GM12878 (cell line): Measurements from ENCODE around the gene CENPP. TPM values are rescaled to one million over a fixed set of nuclear protein-coding genes. Genes with fewer than 3 reads are reported as not detected.

Source experiments
- ATAC-seq: fragments of 200-7000 bp; cut with Tn5 transposase; 3 replicates; pipeline ENCODE4 v1.9.1; 2020; ENCODE audit warnings: mild to moderate bottlenecking, moderate library complexity
- BruUV-seq: library from RNA; stranded (reverse); fragments of 400-500 nt; replicated peaks from 2 replicates; lab custom pipeline; 2021; lab: Mats Ljungman, UMichigan
- CTCF ChIA-PET: fragments of 300-600 bp; sonication (Branson Sonifier 250); formaldehyde crosslinking; extraction: SDS; loops from one replicate; lab custom pipeline; 2021; ENCODE audit warnings: inconsistent platforms; lab: Yijun Ruan, JAX
- POLR2A ChIA-PET: fragments of 350-600 bp; formaldehyde crosslinking; extraction: SDS; loops from one replicate; lab custom pipeline; 2021; ENCODE audit warnings: inconsistent platforms; lab: Charles Lee
- RAD21 ChIA-PET: fragments of 300-600 bp; sonication (Branson Sonifier 250); formaldehyde crosslinking; loops from one replicate; lab custom pipeline; 2023; ENCODE audit warnings: antibody characterized with exemption; ENCODE audit not compliant: unreplicated experiment; lab: Charles Lee
- SMC1A ChIA-PET: fragments of 300-600 bp; sonication (Branson Sonifier 250); formaldehyde crosslinking; loops from one replicate; lab custom pipeline; 2023; ENCODE audit not compliant: unreplicated experiment, uncharacterized antibody; lab: Charles Lee
- DNase-seq: peaks from one replicate; pipeline ENCODE4 v3.0.0-alpha.2; 2011; ENCODE audit warnings: low read depth, low spot score
- FAIRE-seq: peaks from 3 replicates; lab custom pipeline; 2011; peaks lifted over from hg19 to GRCh38; lab: Jason Lieb, UNC
- H2AFZ ChIP-seq: 2 replicates; pipeline ENCODE4 v1.6.0; 2011; ENCODE audit warnings: low read depth, low read length, control low read depth; ENCODE audit not compliant: control insufficient read depth
- H3K27ac ChIP-seq: 2 replicates; pipeline ENCODE4 v1.5.1; 2011; ENCODE audit warnings: control low read depth; ENCODE audit not compliant: control insufficient read depth, insufficient read depth
- H3K27me3 ChIP-seq, 2 experiments: replicated peaks in 1 of 2; 2 replicates each; pipeline versions ENCODE4 v1.6.0 to v1.6.1; 2011; ENCODE audit warnings: low read length in 1 of 2; ENCODE audit not compliant: control insufficient read depth in 2 of 2, insufficient read depth in 2 of 2
- H3K36me3 ChIP-seq, 2 experiments: 2 replicates each; pipeline ENCODE4 v1.5.1; 2011; ENCODE audit warnings: low read length in 1 of 2; ENCODE audit not compliant: control insufficient read depth in 2 of 2, insufficient read depth in 2 of 2
- H3K4me1 ChIP-seq: 2 replicates; pipeline ENCODE4 v1.6.1; 2011; ENCODE audit warnings: mild to moderate bottlenecking, low read length, moderate library complexity, mixed read lengths; ENCODE audit not compliant: control insufficient read depth, insufficient read depth
- H3K4me2 ChIP-seq: 2 replicates; pipeline ENCODE4 v1.6.0; 2011; ENCODE audit warnings: control low read depth; ENCODE audit not compliant: control insufficient read depth, insufficient read depth
- H3K4me3 ChIP-seq: fragments of 200-600 bp; sonication (generic); 2 replicates; pipeline ENCODE4 v1.5.1; 2016
- H3K79me2 ChIP-seq: 2 replicates; pipeline ENCODE4 v1.6.0; 2011; ENCODE audit warnings: low read length; ENCODE audit not compliant: control insufficient read depth, insufficient read depth
- H3K9ac ChIP-seq: 2 replicates; pipeline ENCODE4 v1.8.0; 2011; ENCODE audit warnings: low read length, control low read depth, mixed read lengths; ENCODE audit not compliant: control insufficient read depth, insufficient read depth
- H3K9me3 ChIP-seq: replicated peaks from 3 replicates; pipeline ENCODE4 v1.5.1; 2011; ENCODE audit warnings: mild to moderate bottlenecking, low read length; ENCODE audit not compliant: control insufficient read depth, insufficient read depth
- H4K20me1 ChIP-seq: 2 replicates; pipeline ENCODE4 v1.6.0; 2011; ENCODE audit not compliant: control insufficient read depth, insufficient read depth
- BCL11A ChIP-seq: IDR thresholded peaks from 2 replicates; pipeline ENCODE4 v1.6.1; 2011; ENCODE audit warnings: low read depth, low read length
- DPF2 ChIP-seq: fragments of 450-650 bp; IDR thresholded peaks from 2 replicates; pipeline ENCODE4 v1.6.1; 2017; ENCODE audit warnings: mild to moderate bottlenecking
- EP300 ChIP-seq, 2 experiments: fragments of 150-350 bp in 1 of 2; IDR thresholded peaks; 2 replicates each; pipeline ENCODE4 v1.6.1; 2011 to 2012; ENCODE audit warnings: low read depth in 2 of 2, low read length in 2 of 2, borderline replicate concordance in 1 of 2, improper control_type of control experiment in 1 of 2, inconsistent platforms in 1 of 2; ENCODE audit not compliant: control insufficient read depth in 1 of 2
- EZH2 ChIP-seq: IDR thresholded peaks from 2 replicates; pipeline ENCODE4 v1.6.1; 2012; ENCODE audit warnings: low read depth, mild to moderate bottlenecking, control low read depth, inconsistent platforms, low read length, borderline replicate concordance; ENCODE audit not compliant: control insufficient read depth
- IRF4 ChIP-seq: IDR thresholded peaks from 2 replicates; pipeline ENCODE4 v1.6.1; 2011; ENCODE audit warnings: low read depth, low read length
- LARP7 ChIP-seq: fragments of 450-650 bp; IDR thresholded peaks from 2 replicates; pipeline ENCODE4 v1.6.1; 2017; ENCODE audit warnings: mild to moderate bottlenecking
- NFIC ChIP-seq: IDR thresholded peaks from 2 replicates; pipeline ENCODE4 v1.6.1; 2012; ENCODE audit warnings: low read depth, mild to moderate bottlenecking, inconsistent platforms, low read length, moderate library complexity
- NR2F1 ChIP-seq: fragments of 450-650 bp; conservative IDR thresholded peaks from 2 replicates; pipeline ENCODE4 v1.6.1; 2017; ENCODE audit warnings: mild to moderate bottlenecking
- RAD51 ChIP-seq: fragments of 450-650 bp; IDR thresholded peaks from 2 replicates; pipeline ENCODE4 v1.6.1; 2016; ENCODE audit warnings: moderate library complexity, mild to moderate bottlenecking, inconsistent platforms
- SIN3A ChIP-seq: IDR thresholded peaks from 2 replicates; pipeline ENCODE4 v1.6.1; 2012; ENCODE audit warnings: low read depth, low read length, improper control_type of control experiment
- SP1 ChIP-seq: IDR thresholded peaks from one replicate; pipeline ENCODE4 v1.6.1; 2011; ENCODE audit warnings: low read depth, low read length
- SREBF2 ChIP-seq: IDR thresholded peaks from 2 replicates; pipeline ENCODE4 v1.6.1; 2012; ENCODE audit warnings: mild to moderate bottlenecking, low read length
- SRF ChIP-seq, 2 experiments: IDR thresholded peaks; 2 replicates each; pipeline ENCODE4 v1.6.1; 2011; ENCODE audit warnings: low read depth in 2 of 2, low read length in 2 of 2, mild to moderate bottlenecking in 1 of 2, moderate library complexity in 1 of 2
- STAT1 ChIP-seq: fragments of 450-650 bp; conservative IDR thresholded peaks from 2 replicates; pipeline ENCODE4 v1.6.1; 2014; ENCODE audit warnings: antibody characterized with exemption, mild to moderate bottlenecking
- TARDBP ChIP-seq: IDR thresholded peaks from 2 replicates; pipeline ENCODE4 v1.6.1; 2016; ENCODE audit warnings: borderline replicate concordance
- ZSCAN29 ChIP-seq: fragments of 450-650 bp; IDR thresholded peaks from 2 replicates; pipeline ENCODE4 v1.6.1; 2017; ENCODE audit warnings: mild to moderate bottlenecking, moderate library complexity
- WGBS: methylation state at CpG from one replicate; pipeline ENCODE4 v1.1.6; 2016; ENCODE audit warnings: low lambda C conversion rate; ENCODE audit not compliant: insufficient replicate concordance, insufficient coverage; ENCODE audit errors: missing lambda C conversion rate; 5-methylcytosine and 5-hydroxymethylcytosine counted together
- in situ Hi-C: fragments of 300-500 bp; cut with MboI; formaldehyde crosslinking; loops from 9 replicates; pipeline ENCODE4 v1.14.3; 2018; ENCODE audit warnings: mixed read lengths
- intact Hi-C: fragments of 100-400 bp; cut with micrococcal nuclease; formaldehyde crosslinking; loops from one replicate; pipeline ENCODE4 v1.14.2; 2022; ENCODE audit not compliant: unreplicated experiment
- polyA plus RNA-seq, 11 experiments: library from polyadenylated mRNA; depleted of rRNA in 4 of 11; unstranded in 6 of 11; stranded (reverse) in 5 of 11; fragments of >200 nt; fragmentation: Nextera tagmentation in 4 of 11; fragmentation: Illumina TruSeq in 1 of 11; extraction: Ambion mirVana in 4 of 11; extraction: Trizol in 1 of 11; gene quantifications; 1 replicate in 1 of 11; 2 replicates in 10 of 11; pipeline versions ENCODE4 v1.2.1 to v1.2.3, GENCODE V29; 2011 to 2016; ENCODE audit warnings: inconsistent platforms in 2 of 11, missing spikeins in 2 of 11, low read depth in 1 of 11
- total RNA-seq, 4 experiments: library from RNA; depleted of rRNA in 3 of 4; stranded (reverse); fragments of >200 nt in 3 of 4; fragmentation: Illumina TruSeq in 1 of 4; extraction: Trizol in 1 of 4; gene quantifications; 2 replicates each; pipeline versions ENCODE4 v1.2.1 to v1.2.3, GENCODE V29; 2013 to 2021
- TF ChIP-seq, protein P1 (sequence below): IDR thresholded peaks from 2 replicates; pipeline ENCODE4 v1.6.1; 2012; ENCODE audit warnings: low read depth, low read length, improper control_type of control experiment
- TF ChIP-seq, protein P2 (sequence below): fragments of 450-650 bp; IDR thresholded peaks from 2 replicates; pipeline ENCODE4 v1.6.1; 2017; ENCODE audit warnings: antibody characterized with exemption, mild to moderate bottlenecking, moderate library complexity
- TF ChIP-seq, protein P3 (sequence below): IDR thresholded peaks from 2 replicates; pipeline ENCODE4 v1.6.1; 2011; ENCODE audit warnings: low read depth, mild to moderate bottlenecking, low read length, moderate library complexity, borderline replicate concordance; ENCODE audit errors: extremely low read depth
- TF ChIP-seq, protein P4 (sequence below): IDR thresholded peaks from 2 replicates; pipeline ENCODE4 v1.6.1; 2011; ENCODE audit warnings: borderline replicate concordance, low read depth, mild to moderate bottlenecking, moderate library complexity, mixed read lengths, low read length; ENCODE audit not compliant: insufficient read depth; ENCODE audit errors: extremely low read length

Gene CENPP
- total and polyA plus RNA-seq, 10 of the 15 experiments (the other 5 are each of a cell fraction or from before 2014, with no cell fraction given): 9.4 to 31.4 (median 19.8) TPM

DNA sequence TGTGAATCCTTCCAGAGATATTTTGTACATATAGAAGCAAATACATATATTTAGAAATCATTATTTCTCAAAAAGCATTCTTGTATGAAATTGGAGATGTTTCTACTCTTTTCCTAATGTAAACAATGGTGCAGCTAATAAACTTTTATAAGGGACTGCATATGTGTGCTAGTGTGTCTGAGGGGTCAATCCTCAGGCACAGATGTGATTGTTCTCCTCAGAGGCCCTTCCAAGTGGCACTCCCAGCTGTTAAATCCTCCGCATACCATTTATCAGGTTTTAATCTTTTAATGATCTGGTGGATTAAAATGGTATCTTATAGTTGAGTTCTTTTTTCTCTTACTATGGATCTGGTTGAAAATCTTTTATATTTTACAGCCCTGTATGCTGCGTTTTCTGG is 104.1 kb downstream of the CENPP start (continued):
- TF ChIP-seq, protein P1, sequence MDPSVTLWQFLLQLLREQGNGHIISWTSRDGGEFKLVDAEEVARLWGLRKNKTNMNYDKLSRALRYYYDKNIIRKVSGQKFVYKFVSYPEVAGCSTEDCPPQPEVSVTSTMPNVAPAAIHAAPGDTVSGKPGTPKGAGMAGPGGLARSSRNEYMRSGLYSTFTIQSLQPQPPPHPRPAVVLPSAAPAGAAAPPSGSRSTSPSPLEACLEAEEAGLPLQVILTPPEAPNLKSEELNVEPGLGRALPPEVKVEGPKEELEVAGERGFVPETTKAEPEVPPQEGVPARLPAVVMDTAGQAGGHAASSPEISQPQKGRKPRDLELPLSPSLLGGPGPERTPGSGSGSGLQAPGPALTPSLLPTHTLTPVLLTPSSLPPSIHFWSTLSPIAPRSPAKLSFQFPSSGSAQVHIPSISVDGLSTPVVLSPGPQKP: no peak
- TF ChIP-seq SRF (IDR thresholded peaks at IDR 0.05; ENCODE audit: low read depth in 2 of 2, low read length in 2 of 2) (no peak), STAT1 (no peak)
- TF ChIP-seq, all 136 proteins: peak for 0

DNA sequence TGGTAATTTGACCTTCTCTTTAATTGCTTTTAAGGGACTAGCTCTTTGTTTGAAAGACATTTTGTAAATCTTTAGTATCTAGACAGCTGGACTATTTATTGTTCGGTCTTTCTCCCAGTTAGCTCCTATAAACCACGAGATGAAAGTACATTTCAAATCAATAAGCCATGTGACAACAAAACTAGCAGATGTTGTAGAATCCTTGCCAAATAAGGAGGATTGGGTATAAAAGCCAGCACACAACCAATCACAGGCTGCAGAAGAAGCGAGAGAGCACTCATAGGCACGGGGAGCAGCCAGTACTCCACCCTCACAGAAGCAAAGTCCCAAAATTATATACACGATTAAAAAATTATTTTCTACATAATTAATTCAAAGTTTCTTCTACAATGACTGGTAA is 106.6 kb downstream of the CENPP start:
- no peak overlapping the region for H3K9ac ChIP-seq
- SMC1A ChIA-PET: interaction anchor here (0.7 kb wide), 1 partner anchor 16 kb away, joined by 5 read pairs; no protein-coding TSS in a partner anchor
- TF ChIP-seq IRF4 (no peak), BCL11A (no peak), EP300 (IDR thresholded peaks at IDR 0.05; ENCODE audit: borderline replicate concordance in 1 of 2, control insufficient read depth in 1 of 2, low read depth in 2 of 2, low read length in 2 of 2) (no peak), NFIC (no peak), DPF2 (no peak), RAD51 (no peak), NR2F1 (no peak), ZSCAN29 (no peak), SP1 (no peak), TARDBP (no peak), LARP7 (no peak), SREBF2 (no peak), SIN3A (no peak), EZH2 (no peak)
- TF ChIP-seq, protein P2, sequence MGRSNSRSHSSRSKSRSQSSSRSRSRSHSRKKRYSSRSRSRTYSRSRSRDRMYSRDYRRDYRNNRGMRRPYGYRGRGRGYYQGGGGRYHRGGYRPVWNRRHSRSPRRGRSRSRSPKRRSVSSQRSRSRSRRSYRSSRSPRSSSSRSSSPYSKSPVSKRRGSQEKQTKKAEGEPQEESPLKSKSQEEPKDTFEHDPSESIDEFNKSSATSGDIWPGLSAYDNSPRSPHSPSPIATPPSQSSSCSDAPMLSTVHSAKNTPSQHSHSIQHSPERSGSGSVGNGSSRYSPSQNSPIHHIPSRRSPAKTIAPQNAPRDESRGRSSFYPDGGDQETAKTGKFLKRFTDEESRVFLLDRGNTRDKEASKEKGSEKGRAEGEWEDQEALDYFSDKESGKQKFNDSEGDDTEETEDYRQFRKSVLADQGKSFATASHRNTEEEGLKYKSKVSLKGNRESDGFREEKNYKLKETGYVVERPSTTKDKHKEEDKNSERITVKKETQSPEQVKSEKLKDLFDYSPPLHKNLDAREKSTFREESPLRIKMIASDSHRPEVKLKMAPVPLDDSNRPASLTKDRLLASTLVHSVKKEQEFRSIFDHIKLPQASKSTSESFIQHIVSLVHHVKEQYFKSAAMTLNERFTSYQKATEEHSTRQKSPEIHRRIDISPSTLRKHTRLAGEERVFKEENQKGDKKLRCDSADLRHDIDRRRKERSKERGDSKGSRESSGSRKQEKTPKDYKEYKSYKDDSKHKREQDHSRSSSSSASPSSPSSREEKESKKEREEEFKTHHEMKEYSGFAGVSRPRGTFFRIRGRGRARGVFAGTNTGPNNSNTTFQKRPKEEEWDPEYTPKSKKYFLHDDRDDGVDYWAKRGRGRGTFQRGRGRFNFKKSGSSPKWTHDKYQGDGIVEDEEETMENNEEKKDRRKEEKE: no peak
- TF ChIP-seq, protein P3, sequence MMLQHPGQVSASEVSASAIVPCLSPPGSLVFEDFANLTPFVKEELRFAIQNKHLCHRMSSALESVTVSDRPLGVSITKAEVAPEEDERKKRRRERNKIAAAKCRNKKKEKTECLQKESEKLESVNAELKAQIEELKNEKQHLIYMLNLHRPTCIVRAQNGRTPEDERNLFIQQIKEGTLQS: no peak
- TF ChIP-seq, protein P4, sequence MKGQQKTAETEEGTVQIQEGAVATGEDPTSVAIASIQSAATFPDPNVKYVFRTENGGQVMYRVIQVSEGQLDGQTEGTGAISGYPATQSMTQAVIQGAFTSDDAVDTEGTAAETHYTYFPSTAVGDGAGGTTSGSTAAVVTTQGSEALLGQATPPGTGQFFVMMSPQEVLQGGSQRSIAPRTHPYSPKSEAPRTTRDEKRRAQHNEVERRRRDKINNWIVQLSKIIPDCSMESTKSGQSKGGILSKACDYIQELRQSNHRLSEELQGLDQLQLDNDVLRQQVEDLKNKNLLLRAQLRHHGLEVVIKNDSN: no peak
- TF ChIP-seq, all 136 proteins: peak for 0
- ChIA-PET POLR2A (no interaction called here), RAD21 (no interaction called here), CTCF (no interaction called here)
- no peaks in the 10 kb centered on the region for H3K4me1 ChIP-seq
- H3K9me3 ChIP-seq: no peaks in the 10 kb centered on the region
- no peak overlapping the region for H2AFZ ChIP-seq
- no peak overlapping the region for H3K4me3 ChIP-seq
- H4K20me1 ChIP-seq: no peaks in the 10 kb centered on the region
- no peak for DNase-seq
- in situ Hi-C loops: no loop called here
- no peak for ATAC-seq
- H3K36me3 ChIP-seq: no peaks in the 10 kb centered on the region
- FAIRE-seq: no peak
- no peak overlapping the region for H3K4me2 ChIP-seq
- WGBS: 94% methylated on average over 5 of the region's 5 CpGs
- no peaks in the 10 kb centered on the region for H3K27me3 ChIP-seq
- intact Hi-C loops: no loop called here
- BruUV-seq: no TSS peak
- no peaks in the 10 kb centered on the region for H3K79me2 ChIP-seq
- no peak overlapping the region for H3K27ac ChIP-seq
